PC-3 (cell line): ENCODE measurements around the gene CES2. TPM values are rescaled to one million over a fixed set of nuclear protein-coding genes. Genes with fewer than 3 reads are reported as not detected.

Source experiments
- total RNA-seq: library from RNA; depleted of rRNA; stranded (reverse); fragments of >200 nt; gene quantifications from 2 replicates; pipeline ENCODE4 v1.2.3, GENCODE V29; 2014; rRNA removed

CES2 gene
- total RNA-seq, 1 experiment from 2014 or later, result 15.8 TPM

Other genes with a start within 250 kb of the CES2 start
- gene CMTM4, start 238.8 kb upstream of the CES2 start, total RNA-seq, result 16.9 and 17.0 TPM in 2 replicates
- 63.9 and 82.8 TPM in 2 replicates for gene DYNC1LI2, start 183.9 kb upstream of the CES2 start, total RNA-seq
- 0.23 TPM in 1 of 2 replicates, not detected in the other for gene TERB1, start 133.9 kb upstream of the CES2 start, total RNA-seq
- 55.1 and 82.3 TPM in 2 replicates for gene NAE1, start 104.5 kb upstream of the CES2 start, total RNA-seq
- gene CA7, start 91.1 kb upstream of the CES2 start, total RNA-seq, result not detected in 2 replicates
- 2.8 and 12.7 TPM in 2 replicates for gene PDP2, start 55.0 kb upstream of the CES2 start, total RNA-seq
- gene CDH16, start 16.6 kb upstream of the CES2 start, total RNA-seq, result not detected in 2 replicates
- 1.2 and 2.8 TPM in 2 replicates for gene RRAD, start 10.0 kb upstream of the CES2 start, total RNA-seq
- 147 and 172 TPM in 2 replicates for gene CIAO2B, start 1.1 kb upstream of the CES2 start, total RNA-seq
- gene CES3, start 25.8 kb downstream of the CES2 start, total RNA-seq, result 0.26 and 0.58 TPM in 2 replicates
- 2.1 and 2.6 TPM in 2 replicates for gene CES4A, start 53.1 kb downstream of the CES2 start, total RNA-seq
- 50.6 and 103 TPM in 2 replicates for gene CBFB, start 93.6 kb downstream of the CES2 start, total RNA-seq
- 12.4 and 18.8 TPM in 2 replicates for gene PHAF1, start 174.4 kb downstream of the CES2 start, total RNA-seq
- 2.3 and 2.8 TPM in 2 replicates for gene B3GNT9, start 215.5 kb downstream of the CES2 start, total RNA-seq
- gene TRADD, start 224.4 kb downstream of the CES2 start, total RNA-seq, result 19.4 and 26.6 TPM in 2 replicates
- 8.7 and 13.1 TPM in 2 replicates for gene FBXL8, start 224.4 kb downstream of the CES2 start, total RNA-seq
- 20.6 and 24.8 TPM in 2 replicates for gene HSF4, start 229.2 kb downstream of the CES2 start, total RNA-seq
- gene NOL3, start 235.0 kb downstream of the CES2 start, total RNA-seq, result 64.5 and 91.6 TPM in 2 replicates
- gene MATCAP1, start 248.4 kb downstream of the CES2 start, total RNA-seq, result 22.6 and 29.6 TPM in 2 replicates